ENCODE data around the gene SORD. TPM values are rescaled to one million over a fixed set of nuclear protein-coding genes. Genes with fewer than 3 reads are reported as not detected.
"Not testable (repeated sequence)": the region's sequence is repeated elsewhere in the genome, so short reads cannot be mapped to it uniquely, and the experiment has no call there.

Gene SORD
- total RNA-seq, 8 experiments from 2014 or later = 3.5 to 24.5 (median 10.5) TPM

DNA sequence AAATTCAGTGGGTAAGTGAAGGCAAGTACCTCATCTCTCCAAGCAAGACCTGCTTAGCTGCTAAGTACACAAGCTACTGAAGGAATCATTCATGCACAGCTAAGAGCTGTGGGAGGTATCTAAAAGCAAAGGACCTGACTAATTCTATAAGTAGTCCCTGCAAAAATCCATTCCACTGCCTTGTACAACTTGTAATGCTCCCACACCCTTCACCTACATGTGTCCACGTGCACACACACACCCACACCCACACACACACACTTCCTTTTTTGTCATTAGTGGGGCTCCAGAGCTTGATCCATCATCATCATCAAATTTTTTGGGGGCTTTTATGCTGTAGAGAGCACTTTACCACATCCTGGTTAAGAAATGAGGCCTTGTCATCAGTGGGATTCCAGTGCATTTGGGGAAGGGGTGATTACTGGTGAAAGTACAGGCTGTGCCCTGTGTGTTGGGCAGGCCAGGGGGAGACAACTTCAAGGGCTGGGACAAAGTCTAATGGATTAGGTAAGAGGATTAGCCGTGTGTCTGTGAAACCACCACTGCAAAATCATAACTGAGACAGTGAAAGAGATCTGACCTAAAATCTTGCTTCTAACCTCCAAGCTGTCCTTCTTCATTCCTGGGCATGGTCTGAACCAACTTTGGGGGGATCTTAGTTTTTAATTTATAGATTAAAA is 19.1 kb upstream of the SORD start:
- in situ Hi-C loops (cut with MboI; ENCODE audit: low pct_unique_long_range_greater_than_20kb in 2 of 9, low sequenced_read_pairs in 9 of 9, unreplicated experiment in 9 of 9); H3K4me3 ChIP-seq; ATAC-seq (replicated peaks in 6 of 8); H3K27ac ChIP-seq; H3K4me1 ChIP-seq (replicated peaks in 1 of 2): not testable (repeated sequence)
- 0 to 100% (median 74%) methylated on average over 1 of the region's 2 CpGs; no CpG with 5 or more reads in 6 of the 10 experiments for WGBS, 10 experiments

GRCh38 chr15:45004590-45005175 is 18.3 kb upstream of the SORD start:
- H3K27ac ChIP-seq; H3K4me1 ChIP-seq (replicated peaks in 1 of 2); H3K4me3 ChIP-seq; in situ Hi-C loops (cut with MboI; ENCODE audit: low pct_unique_long_range_greater_than_20kb in 2 of 9, low sequenced_read_pairs in 9 of 9, unreplicated experiment in 9 of 9); ATAC-seq (replicated peaks in 6 of 8): not testable (repeated sequence)
- WGBS, 10 experiments = 65 to 100% (median 93%) methylated on average over 1 to 3 of the region's 5 CpGs; no CpG with 5 or more reads in 4 of the 10 experiments

DNA sequence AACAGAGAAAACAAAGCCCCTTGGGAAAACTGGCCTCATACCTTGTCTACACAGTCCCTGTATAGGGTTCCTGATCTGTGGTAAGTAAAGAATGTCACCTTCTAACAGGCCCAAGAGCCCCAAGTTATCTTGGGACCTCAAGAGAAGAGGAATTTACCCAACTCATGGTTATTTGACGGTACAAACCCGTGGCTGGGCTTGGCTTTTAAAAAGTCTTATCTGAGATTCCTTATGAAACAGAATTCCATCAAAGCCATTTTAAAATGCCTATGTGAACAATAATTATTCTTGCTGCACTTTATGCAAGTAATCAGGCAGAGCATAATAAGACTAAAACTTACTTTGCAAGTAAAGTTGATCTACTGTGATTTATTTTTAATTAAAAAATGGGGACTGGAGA is 13.9 kb upstream of the SORD start:
- WGBS, 10 experiments = 0 to 86% (median 59%) methylated on average over 2 of the region's 2 CpGs; no CpG with 5 or more reads in 2 of the 10 experiments
- ATAC-seq (replicated peaks in 6 of 8) = no peak
- no peaks in the 10 kb centered on the region for H3K4me1 ChIP-seq (replicated peaks in 1 of 2)
- H3K27ac ChIP-seq = no peak overlapping the region
- H3K4me3 ChIP-seq = no peak overlapping the region
- in situ Hi-C loops (cut with MboI; ENCODE audit: low pct_unique_long_range_greater_than_20kb in 2 of 9, low sequenced_read_pairs in 9 of 9, unreplicated experiment in 9 of 9) = no loop called here

DNA sequence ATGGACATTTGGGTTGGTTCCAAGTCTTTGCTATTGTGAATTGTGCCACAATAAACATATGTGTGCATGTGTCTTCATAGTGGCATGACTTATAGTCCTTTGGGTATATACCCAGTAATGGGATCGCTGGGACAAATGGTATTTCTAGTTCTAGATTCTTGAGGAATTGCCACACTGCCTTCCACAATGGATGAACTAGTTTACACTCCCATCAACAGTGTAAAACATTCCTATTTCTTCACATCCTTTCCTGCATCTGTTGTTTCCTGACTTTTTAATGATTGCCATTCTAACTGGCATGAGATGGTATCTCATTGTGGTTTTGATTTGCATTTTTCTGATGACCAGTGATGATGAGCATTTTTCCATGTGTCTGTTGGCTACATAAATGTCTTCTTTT is 7.9 kb upstream of the SORD start:
- H3K4me3 ChIP-seq; H3K4me1 ChIP-seq (replicated peaks in 1 of 2); H3K27ac ChIP-seq; ATAC-seq (replicated peaks in 6 of 8); in situ Hi-C loops (cut with MboI; ENCODE audit: low pct_unique_long_range_greater_than_20kb in 2 of 9, low sequenced_read_pairs in 9 of 9, unreplicated experiment in 9 of 9): not testable (repeated sequence)
- WGBS, 10 experiments = 0 to 100% (median 73%) methylated on average over 1 of the region's 1 CpG; no CpG with 5 or more reads in 4 of the 10 experiments

GRCh38 chr15:45020222-45020900 is 2.6 kb upstream of the SORD start:
- H3K4me1 ChIP-seq (replicated peaks in 1 of 2); H3K4me3 ChIP-seq; H3K27ac ChIP-seq; ATAC-seq (replicated peaks in 6 of 8); in situ Hi-C loops (cut with MboI; ENCODE audit: low pct_unique_long_range_greater_than_20kb in 2 of 9, low sequenced_read_pairs in 9 of 9, unreplicated experiment in 9 of 9): not testable (repeated sequence)
- 20 to 100% (median 80%) methylated on average over 1 to 5 of the region's 9 CpGs; no CpG with 5 or more reads in 2 of the 10 experiments for WGBS, 10 experiments

DNA sequence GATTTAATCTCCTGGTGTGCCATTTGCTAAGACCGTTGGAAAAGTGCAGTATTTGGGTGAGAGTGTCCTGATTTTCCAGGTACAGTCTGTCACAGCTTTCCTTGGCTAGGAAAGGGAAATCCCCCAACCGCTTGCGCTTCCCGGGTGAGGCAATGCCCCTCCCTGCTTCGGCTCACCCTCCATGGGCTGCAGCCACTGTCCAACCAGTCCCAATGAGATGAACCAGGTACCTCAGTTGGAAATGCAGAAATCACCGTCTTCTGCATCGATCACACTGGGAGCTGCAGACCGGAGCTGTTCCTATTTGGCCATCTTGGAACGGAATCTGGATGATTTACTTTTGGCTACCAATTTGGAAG is 2.1 kb upstream of the SORD start:
- 92 to 100% (median 94%) methylated on average over 1 to 8 of the region's 9 CpGs; no CpG with 5 or more reads in 5 of the 10 experiments for WGBS, 10 experiments

DNA sequence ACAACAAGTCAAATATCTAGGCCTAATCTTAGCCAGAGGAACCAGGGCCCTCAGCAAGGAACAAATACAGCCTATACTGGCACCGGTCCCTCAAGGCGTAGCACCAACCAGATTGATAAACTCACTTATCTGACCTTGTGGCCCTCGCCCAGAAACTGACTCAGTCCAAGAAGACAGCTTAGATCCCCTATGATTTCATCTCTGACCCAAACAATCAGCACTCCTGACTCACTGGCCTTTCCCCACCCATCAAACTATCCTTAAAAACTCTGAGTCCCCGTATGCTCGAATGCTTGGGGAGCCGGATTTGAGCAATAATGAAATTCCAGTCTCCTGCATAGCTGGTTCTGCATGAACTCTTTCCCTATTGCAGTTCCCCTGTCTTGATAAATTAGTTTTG is 1.6 kb upstream of the SORD start:
- in situ Hi-C loops (cut with MboI; ENCODE audit: low pct_unique_long_range_greater_than_20kb in 2 of 9, low sequenced_read_pairs in 9 of 9, unreplicated experiment in 9 of 9) = no loop called here
- no peak for ATAC-seq (replicated peaks in 6 of 8)

More for the DNA sequence above, 2.1 kb upstream of the SORD start:
- H3K4me1 ChIP-seq (replicated peaks in 1 of 2); H3K4me3 ChIP-seq; H3K27ac ChIP-seq; ATAC-seq (replicated peaks in 6 of 8); in situ Hi-C loops (cut with MboI; ENCODE audit: low pct_unique_long_range_greater_than_20kb in 2 of 9, low sequenced_read_pairs in 9 of 9, unreplicated experiment in 9 of 9): not testable (repeated sequence)

GRCh38 chr15:45023659-45024225 is 747 bp downstream of the SORD start:
- Histone ChIP-seq H3K4me1 (replicated peaks in 1 of 2) (peaks cover 5 to 6% of the 10 kb centered on the region in 2 donors), H3K4me3 (peak overlapping the region; percentile 55 to 78 (median 64)), H3K27ac (no peak overlapping the region)
- in situ Hi-C loops (cut with MboI; ENCODE audit: low pct_unique_long_range_greater_than_20kb in 2 of 9, low sequenced_read_pairs in 9 of 9, unreplicated experiment in 9 of 9) = no loop called here
- WGBS, 10 experiments = 0 to 5% (median 0%) methylated on average over 1 to 4 of the region's 4 CpGs; no CpG with 5 or more reads in 5 of the 10 experiments
- ATAC-seq (replicated peaks in 6 of 8) = peak in 2 of 8 experiments; percentile 3

More for the DNA sequence above, 1.6 kb upstream of the SORD start:
- 67 to 100% (median 93%) methylated on average over 1 to 6 of the region's 6 CpGs; no CpG with 5 or more reads in 4 of the 10 experiments for WGBS, 10 experiments
- H3K27ac ChIP-seq = no peak overlapping the region
- H3K4me1 ChIP-seq (replicated peaks in 1 of 2) = peaks cover 5 to 6% of the 10 kb centered on the region in 2 donors
- H3K4me3 ChIP-seq = no peak overlapping the region

- H3K4me3 ChIP-seq; H3K4me1 ChIP-seq (replicated peaks in 1 of 2); ATAC-seq (replicated peaks in 6 of 8); H3K27ac ChIP-seq: not testable (repeated sequence)
- in situ Hi-C loops (cut with MboI; ENCODE audit: low pct_unique_long_range_greater_than_20kb in 2 of 9, low sequenced_read_pairs in 9 of 9, unreplicated experiment in 9 of 9) = loop anchor here in 1 of 9 experiments (25.0 kb wide), 1 partner anchor 162 kb away; no protein-coding TSS in a partner anchor
- no CpG with 5 or more reads among the region's 3 CpGs for WGBS, 10 experiments
These were observed 1.7 kb downstream of the SORD start for GRCh38 chr15:45024649-45025048.

- not testable (repeated sequence) for H3K27ac ChIP-seq; ATAC-seq (replicated peaks in 6 of 8); H3K4me3 ChIP-seq; H3K4me1 ChIP-seq (replicated peaks in 1 of 2)
- in situ Hi-C loops (cut with MboI; ENCODE audit: low pct_unique_long_range_greater_than_20kb in 2 of 9, low sequenced_read_pairs in 9 of 9, unreplicated experiment in 9 of 9) = loop anchor here in 1 of 9 experiments (25.0 kb wide), 1 partner anchor 163 kb away; no protein-coding TSS in a partner anchor
- 89 to 100% (median 90%) methylated on average over 2 to 3 of the region's 3 CpGs; no CpG with 5 or more reads in 7 of the 10 experiments for WGBS, 10 experiments
These were observed 2.6 kb downstream of the SORD start for GRCh38 chr15:45025627-45026026.

DNA sequence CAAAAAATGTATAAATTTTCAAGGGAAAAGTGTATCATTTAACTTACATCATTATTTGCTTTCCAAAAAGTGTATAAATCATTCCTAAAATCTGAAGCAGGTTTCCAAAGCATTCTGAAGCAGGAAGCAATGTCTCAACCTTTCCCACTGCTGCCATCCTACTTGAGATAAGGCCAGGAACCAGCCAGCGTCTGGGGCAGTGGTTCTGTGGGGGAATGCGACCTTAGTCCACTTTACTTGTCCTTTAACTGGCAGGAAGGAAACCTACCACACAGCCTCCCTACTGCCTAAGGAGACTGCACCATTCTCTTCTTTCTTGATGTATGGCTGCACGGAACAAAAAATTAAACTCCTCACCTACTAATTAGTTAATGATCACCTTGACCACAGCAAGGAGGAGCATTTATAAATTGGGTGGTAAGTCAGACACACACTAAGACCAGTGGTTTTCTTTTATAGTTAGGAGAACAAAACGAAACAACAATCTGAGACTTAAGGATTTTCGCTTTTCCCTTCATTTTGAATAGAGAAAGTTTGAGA is 3.7 kb downstream of the SORD start:
- H3K27ac ChIP-seq = no peak overlapping the region

DNA sequence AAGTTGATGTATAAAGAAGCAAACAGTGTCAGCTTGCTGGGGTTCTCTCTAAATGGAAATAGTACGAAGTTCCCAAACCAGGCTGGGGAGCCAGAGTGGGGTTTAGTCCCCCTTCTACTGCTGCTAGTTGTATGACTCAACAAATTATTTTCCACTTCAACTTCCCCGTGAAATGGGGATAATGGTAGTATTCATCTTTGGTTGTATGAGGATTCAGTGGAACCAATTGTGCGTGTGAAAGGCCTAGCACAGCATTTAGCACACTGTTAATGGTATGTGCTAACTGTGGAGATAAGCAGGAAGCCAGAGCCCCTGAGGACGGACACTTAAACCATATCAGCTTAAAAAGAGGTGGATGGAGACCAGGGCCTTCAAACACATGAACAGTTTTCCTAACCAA is 4.2 kb downstream of the SORD start:
- in situ Hi-C loops (cut with MboI; ENCODE audit: low pct_unique_long_range_greater_than_20kb in 2 of 9, low sequenced_read_pairs in 9 of 9, unreplicated experiment in 9 of 9) = loop anchor here in 1 of 9 experiments (25.0 kb wide), 1 partner anchor 165 kb away; no protein-coding TSS in a partner anchor
- WGBS, 10 experiments = 55 to 100% (median 83%) methylated on average over 1 to 4 of the region's 4 CpGs; no CpG with 5 or more reads in 1 of the 10 experiments

More for the DNA sequence above, 3.7 kb downstream of the SORD start:
- no peak for ATAC-seq (replicated peaks in 6 of 8)
- in situ Hi-C loops (cut with MboI; ENCODE audit: low pct_unique_long_range_greater_than_20kb in 2 of 9, low sequenced_read_pairs in 9 of 9, unreplicated experiment in 9 of 9) = loop anchor here in 1 of 9 experiments (25.0 kb wide), 1 partner anchor 164 kb away; no protein-coding TSS in a partner anchor
- peaks cover 5 to 6% of the 10 kb centered on the region in 2 donors for H3K4me1 ChIP-seq (replicated peaks in 1 of 2)
- no peak overlapping the region for H3K4me3 ChIP-seq
- 48 to 97% (median 67%) methylated on average over 2 to 5 of the region's 5 CpGs for WGBS, 10 experiments

More for the DNA sequence above, 4.2 kb downstream of the SORD start:
- peaks cover 5 to 6% of the 10 kb centered on the region in 2 donors for H3K4me1 ChIP-seq (replicated peaks in 1 of 2)
- no peak for ATAC-seq (replicated peaks in 6 of 8)
- no peak overlapping the region for H3K4me3 ChIP-seq
- no peak overlapping the region for H3K27ac ChIP-seq

Data from motor neuron (in vitro differentiated cells).